GM21619 (cell line): ENCODE measurements around the gene SORCS2.

Source experiments
- ATAC-seq: cut with Tn5 transposase; IDR thresholded peaks from one replicate; pipeline ENCODE4 v1.9.1; 2021; ENCODE audit not compliant: unreplicated experiment

The SORCS2 gene

GRCh38 chr4:7348946-7349900 is 156.9 kb downstream of the SORCS2 start:
- no peak for ATAC-seq

DNA sequence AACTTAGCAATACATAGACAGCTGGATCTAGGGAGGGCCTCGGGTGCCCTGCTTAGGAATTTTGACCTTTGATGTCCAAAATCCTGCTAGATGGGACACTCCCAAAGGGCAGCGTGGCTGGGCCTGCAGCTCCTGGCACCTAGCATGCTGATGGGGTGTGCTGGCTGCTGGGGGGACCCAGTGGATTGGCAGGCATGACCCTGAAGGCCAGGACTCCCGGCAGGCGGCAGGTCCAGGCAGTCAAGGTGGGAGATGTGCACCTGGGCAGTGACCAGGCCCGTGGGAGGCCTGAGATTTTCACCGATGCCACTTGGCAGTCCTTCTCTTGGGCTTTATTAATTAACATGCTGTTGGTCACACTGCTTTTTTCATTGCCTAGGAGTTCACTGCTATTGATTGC is 158.1 kb downstream of the SORCS2 start:
- no peak for ATAC-seq

GRCh38 chr4:7351014-7351413 is 158.7 kb downstream of the SORCS2 start:
- ATAC-seq, result no peak

GRCh38 chr4:7352486-7352885 is 160.1 kb downstream of the SORCS2 start:
- ATAC-seq, result no peak

- ATAC-seq, result no peak
Observed at GRCh38 chr4:7353046-7353790, 160.9 kb downstream of the SORCS2 start.

DNA sequence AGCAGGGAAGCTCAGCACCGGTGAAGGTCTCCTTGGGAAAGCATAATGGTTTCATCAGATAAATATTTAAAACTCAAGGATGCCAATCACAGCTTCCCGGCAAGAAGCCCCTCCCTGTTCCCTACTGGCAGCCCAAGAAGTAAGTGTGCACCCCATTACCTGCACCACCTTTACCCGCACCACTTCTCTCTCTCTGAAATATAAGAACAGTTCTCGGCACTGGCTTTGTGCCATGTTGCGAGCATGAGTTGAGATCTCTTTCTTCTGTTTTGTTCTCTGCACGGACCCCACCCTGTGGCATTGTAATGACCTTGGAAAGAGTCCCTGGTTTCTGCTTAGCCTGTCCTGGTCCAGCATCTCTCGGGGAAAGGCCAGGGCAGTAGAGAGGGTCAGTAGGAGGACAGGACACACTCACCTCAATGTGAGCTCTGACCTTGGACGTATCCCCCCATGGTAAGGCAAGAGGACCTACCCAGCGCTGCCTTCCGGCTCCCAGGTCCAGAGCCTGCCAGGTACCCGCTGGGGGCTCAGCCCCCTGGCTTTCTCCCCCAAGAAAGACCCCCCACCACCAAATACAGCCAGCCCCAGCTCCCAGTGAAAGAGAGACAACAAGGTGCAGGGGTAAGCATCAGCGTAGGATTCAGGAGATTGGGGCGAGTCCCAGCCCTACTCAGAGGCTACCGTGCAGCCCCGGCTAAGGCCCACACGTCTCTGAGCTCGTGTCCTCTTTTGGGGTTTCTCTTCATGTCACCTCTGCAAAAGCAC is 161.7 kb downstream of the SORCS2 start:
- ATAC-seq, result no peak

- ATAC-seq, result no peak
Observed at GRCh38 chr4:7354927-7355326, 162.6 kb downstream of the SORCS2 start.

DNA sequence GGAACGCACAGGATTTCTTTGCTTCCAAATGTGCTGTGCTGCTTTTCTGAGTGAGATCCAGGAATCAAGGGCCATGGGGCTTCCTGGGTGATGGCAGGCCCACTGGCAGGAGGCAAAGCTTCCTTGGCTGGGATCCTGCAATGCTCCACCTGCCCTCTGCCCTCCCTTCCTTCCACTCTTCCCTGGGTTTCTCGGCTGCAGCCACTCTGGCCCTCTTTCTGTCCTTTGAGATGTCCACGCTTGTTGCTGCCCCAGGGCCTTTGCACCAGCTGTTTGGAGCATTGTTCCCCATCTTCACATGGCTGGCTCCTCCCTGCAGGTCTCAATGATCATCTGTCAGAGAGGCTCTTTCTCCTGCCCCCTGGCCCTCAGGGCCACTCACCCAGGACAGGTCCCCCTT is 163.5 kb downstream of the SORCS2 start:
- ATAC-seq, result no peak

GRCh38 chr4:7356667-7357310 is 164.5 kb downstream of the SORCS2 start:
- no peak for ATAC-seq

DNA sequence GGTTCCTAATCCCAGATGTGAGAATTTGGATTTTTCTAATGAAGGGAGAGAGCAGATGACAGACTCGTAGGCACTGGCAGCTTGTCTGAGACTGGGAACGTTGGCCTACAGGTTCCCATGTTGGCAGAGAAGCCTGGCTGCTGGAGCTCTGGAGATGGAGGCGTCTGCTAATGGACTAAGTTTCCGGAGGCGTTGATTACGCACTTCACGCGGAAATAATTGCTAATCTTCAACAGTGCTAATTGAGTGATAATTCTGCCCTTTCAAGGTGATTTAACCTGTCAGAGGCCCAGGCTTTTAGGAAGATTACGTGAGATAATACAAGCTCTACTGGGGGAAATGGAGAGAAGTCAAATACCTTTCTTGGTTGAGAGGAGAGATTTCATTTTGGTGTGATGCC is 165.0 kb downstream of the SORCS2 start:
- ATAC-seq, result no peak

- no peak for ATAC-seq
Observed at GRCh38 chr4:7358100-7358735, 165.9 kb downstream of the SORCS2 start.

GRCh38 chr4:7359400-7360062 is 167.2 kb downstream of the SORCS2 start:
- ATAC-seq, result no peak

DNA sequence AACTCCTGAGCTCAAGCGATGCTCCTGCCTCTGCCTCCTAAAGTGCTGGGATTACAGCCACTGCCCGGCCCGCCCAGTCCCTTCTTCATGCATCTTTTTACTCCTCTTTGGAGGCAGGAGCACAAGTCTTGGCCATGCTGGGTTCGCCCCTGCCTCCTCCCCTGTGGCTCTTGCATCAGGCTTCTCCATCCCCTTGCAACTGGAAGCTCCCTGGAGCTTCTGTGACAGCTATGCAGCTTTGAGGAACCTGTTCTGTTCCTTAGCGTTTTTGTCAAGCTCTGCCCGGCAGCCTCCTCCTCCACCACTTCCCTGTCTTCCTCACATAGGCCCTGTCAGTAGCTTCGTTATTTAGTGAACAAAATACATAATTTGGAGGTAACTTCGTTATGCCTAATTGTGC is 168.5 kb downstream of the SORCS2 start:
- no peak for ATAC-seq

DNA sequence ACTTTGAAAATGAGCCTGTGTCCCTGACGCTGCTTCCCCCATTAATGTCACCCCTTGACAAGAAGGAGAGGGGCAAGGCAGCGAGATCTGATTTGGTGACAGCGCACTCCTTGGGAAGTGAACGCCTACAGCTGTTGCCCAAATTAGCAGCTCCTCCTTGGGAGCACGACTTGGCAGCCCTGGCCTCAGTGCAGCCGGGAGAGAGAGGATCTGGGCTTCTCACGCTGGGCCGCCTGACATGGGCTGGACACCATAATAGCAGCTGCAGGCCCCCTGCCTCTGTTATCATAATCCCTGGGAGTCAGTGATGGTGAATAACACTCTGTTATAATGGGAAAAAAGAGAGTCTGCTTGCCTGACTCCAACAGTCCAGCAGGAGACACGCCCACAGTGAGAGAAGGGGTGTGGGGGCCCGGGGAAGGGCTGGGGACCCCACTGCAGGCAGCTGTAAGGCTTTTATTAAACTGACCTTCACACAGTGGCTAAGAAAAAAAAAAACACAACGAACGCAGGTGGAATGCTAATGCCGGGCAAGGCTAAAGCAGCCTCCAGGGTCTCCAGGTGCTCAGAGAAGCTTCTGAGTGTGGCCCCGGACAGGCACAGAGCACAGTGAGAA is 169.1 kb downstream of the SORCS2 start:
- no peak for ATAC-seq

DNA sequence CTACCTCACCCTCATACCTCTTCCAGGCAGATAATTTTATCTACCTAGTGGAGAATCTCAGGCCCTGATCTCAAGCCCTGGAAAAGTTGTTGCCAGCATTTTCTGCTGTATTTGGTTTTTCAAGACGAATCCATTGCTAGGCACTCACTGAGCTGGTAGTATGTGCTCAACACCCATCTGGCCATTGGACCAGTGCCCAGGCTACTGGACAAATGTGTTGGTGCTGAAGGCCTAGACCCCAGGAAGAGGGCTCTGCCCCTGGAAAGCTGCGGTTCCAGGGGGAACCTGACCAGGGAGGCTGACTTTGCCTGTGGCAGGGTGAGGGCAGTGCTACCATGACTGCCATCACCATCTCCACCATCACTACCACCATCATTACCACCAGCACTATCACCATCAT is 170.0 kb downstream of the SORCS2 start:
- ATAC-seq, result no peak

- ATAC-seq, result no peak
Observed at GRCh38 chr4:7362862-7363430, 170.6 kb downstream of the SORCS2 start.

DNA sequence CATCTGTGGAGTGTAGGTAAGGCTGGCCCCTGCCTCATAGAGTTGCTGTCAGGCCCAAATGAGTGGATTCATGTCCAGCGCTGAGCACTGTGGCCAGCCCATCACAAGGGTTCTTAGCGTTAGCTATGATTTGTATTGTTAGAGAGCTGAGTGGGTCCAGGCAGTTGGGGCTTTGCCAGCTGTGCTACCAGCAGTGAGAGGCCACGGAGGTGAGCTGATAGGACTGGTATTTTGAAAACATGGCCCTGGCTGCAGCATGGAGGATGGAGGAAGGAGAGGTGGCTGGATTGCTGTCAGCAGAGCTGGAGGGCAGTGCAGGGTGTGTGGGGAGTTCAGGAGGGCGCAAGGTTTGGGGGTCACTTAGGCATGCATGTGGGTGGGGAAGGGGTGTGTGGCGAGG is 172.6 kb downstream of the SORCS2 start:
- ATAC-seq, result no peak

- no peak for ATAC-seq
Observed at GRCh38 chr4:7365462-7366179, 173.3 kb downstream of the SORCS2 start.
